ENCODE measurements around the gene SYT3.
"Not testable (repeated sequence)": the region's sequence is repeated elsewhere in the genome, so short reads cannot be mapped to it uniquely, and the experiment has no call there.

GRCh38 chr19:50612504-50613404, 26.9 kb downstream of the SYT3 start:
- TF ChIP-seq CTCF (conservative IDR thresholded peaks at IDR 0.05; ENCODE audit: low read depth in 2 of 2); EZH2 (IDR thresholded peaks at IDR 0.05; ENCODE audit: low read depth, unreplicated experiment); NANOG (IDR thresholded peaks at IDR 0.05; ENCODE audit: borderline replicate concordance); POLR2AphosphoS5 (IDR thresholded peaks at IDR 0.05; ENCODE audit: low read depth); EZH2phosphoT487 (IDR thresholded peaks at IDR 0.05; ENCODE audit: unreplicated experiment); ZNF462 (CRISPR knock-in tag; IDR thresholded peaks at IDR 0.05); REST (IDR thresholded peaks at IDR 0.05; ENCODE audit: unreplicated experiment); ZNF114 (CRISPR knock-in tag; IDR thresholded peaks at IDR 0.05); CREB1 (CRISPR knock-in tag; IDR thresholded peaks at IDR 0.05; ENCODE audit: low read depth); JUNB (IDR thresholded peaks at IDR 0.05; ENCODE audit: unreplicated experiment); STAT1 (IDR thresholded peaks at IDR 0.05; ENCODE audit: unreplicated experiment); ETS1 (IDR thresholded peaks at IDR 0.05); ZNF331 (CRISPR knock-in tag; IDR thresholded peaks at IDR 0.05; ENCODE audit: low read depth): not testable (repeated sequence)

All from GM23338 (cell line).